Hepatic stellate cell (primary cell): Measurements from ENCODE around the gene DISC1.

ENCODE experiments used
- DNase-seq: peaks from one replicate; pipeline ENCODE4 v3.0.0; 2011; ENCODE audit warnings: low spot score

DISC1 gene

DNA sequence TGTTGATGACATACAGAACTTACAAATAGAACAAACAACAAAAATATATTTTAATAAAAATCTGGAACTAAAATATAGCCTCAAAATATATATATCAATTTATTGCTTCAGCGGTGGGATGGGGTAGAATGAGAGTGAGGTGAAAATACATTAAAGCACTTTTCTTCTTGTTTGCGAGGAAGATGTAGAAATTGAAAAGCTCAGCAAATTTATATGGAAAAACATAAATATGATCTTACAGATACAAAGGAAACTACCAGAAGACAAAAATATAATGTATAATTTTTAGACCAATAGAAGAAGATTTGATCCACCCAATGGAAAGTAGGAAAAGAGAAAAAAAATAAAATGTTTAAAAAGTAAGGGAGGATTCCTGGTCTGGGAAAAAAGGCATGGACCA is 372.2 kb downstream of the DISC1 start:
- DNase-seq, result no peak

DNA sequence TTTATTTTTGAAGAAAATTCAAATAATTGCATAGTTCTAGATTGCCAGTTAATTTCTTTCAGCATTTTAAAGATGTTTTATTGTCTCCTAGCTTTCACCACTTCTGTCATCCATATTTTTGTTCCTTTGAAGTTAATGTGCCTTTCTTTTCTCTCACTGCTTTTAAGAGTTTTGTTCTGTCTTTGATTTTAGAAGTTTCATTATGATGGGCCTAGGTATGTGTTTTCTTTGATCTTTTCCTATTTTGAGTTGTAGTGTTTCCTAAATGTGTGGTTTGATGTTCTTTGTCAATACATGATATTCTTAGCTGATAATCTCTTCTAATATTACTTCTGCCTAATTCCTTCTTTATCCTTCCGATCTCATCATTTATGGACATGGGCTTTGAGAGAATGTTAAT is 378.7 kb downstream of the DISC1 start:
- DNase-seq, result no peak

GRCh38 chr1:232009741-232010140 is 383.2 kb downstream of the DISC1 start:
- no peak for DNase-seq

DNA sequence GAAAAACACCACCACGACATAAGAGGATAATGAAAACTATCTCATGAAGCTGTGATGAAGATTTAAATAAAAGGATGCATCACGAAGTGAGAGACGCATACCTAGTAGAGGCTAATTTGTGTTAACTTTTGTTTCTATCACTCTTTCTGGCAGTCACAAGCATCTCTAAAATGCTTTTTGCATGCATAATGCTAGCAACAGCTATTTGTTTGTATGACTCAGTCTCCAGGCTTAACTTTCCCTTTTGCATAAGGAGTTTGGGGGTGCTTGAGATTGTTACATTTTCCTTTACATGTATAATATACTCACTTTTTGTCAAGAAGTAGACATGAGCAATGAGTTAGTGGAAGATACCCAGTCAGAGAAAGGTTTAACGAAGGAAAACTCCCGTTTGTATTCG is 385.4 kb downstream of the DISC1 start:
- DNase-seq, result no peak

DNA sequence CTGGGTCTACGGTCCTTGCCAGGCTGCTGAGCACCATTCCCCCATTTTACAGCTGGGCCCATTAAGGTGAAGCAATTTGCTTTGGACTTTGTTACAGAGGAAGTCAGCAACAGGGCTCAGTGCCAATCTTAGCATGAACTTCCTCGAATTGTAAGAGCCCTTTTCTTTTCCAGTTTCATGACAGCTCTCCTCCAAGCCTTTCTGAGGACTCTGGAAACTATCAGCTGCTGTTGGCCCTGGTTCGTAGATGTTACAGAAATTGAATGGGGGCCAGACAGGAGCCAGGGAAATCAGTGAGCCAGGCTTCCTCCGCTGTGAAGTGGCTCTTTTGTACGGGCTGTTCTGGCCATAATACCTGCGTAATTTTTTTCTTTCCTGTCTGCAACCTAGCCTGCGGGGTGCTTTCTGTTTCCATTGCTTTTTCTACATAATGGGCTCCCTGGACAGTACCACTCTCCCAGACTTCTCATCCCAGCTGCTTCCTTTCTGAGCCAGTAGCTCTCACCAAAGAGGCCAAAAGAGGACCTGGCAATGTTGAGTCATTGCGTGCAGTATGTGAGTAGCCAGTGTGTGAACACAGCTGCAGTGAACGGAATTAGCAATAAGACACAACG is 386.3 kb downstream of the DISC1 start:
- DNase-seq, result peak; percentile 65

- DNase-seq, result no peak
Observed at GRCh38 chr1:232014941-232015340, 388.4 kb downstream of the DISC1 start.

GRCh38 chr1:232016616-232017015 is 390.0 kb downstream of the DISC1 start:
- DNase-seq, result no peak

- DNase-seq, result no peak
Observed at GRCh38 chr1:232017057-232017456, 390.5 kb downstream of the DISC1 start.

- no peak for DNase-seq
Observed at GRCh38 chr1:232017759-232018158, 391.2 kb downstream of the DISC1 start.

- no peak for DNase-seq
Observed at GRCh38 chr1:232018231-232019025, 391.8 kb downstream of the DISC1 start.

GRCh38 chr1:232019026-232019340 is 392.4 kb downstream of the DISC1 start:
- DNase-seq, result no peak

DNA sequence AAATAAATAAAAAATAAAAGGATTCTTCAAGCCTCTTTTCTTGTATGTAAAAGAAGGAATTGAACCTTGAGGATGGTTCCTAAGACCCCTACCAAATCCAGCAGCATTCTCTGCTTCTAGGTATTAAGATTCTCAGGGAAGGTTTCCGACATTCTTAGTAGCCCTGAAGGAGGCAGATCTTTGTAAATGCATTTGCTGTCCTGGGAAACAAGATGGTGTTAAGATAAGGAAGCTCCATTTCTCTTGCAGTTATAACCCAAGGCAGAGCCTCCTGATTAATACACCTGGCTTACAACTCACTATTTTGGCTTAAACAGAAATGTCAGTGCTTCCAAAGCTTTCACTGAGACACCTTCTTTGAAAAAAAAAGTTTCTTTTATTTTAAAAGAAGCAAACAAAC is 393.8 kb downstream of the DISC1 start:
- DNase-seq, result no peak

DNA sequence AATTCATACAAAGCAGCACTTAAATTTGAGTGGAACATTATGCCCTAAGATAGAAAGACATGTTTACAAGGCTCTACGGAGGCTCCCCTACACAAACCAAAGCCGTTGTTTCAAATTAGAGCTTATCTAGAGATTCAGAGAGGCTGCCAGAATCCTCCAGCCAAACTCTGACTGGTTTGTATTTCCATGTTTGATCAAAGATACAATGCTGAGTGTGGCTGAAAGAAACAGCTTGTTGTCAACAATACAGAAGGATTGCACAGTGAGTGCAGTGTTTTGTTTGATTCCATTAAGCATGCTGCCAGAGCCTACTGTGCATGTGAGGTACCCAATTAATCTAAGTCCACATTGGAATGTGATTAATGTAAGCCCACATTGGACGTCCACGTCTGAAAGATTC is 402.7 kb downstream of the DISC1 start:
- DNase-seq, result no peak

GRCh38 chr1:232031156-232031555 is 404.6 kb downstream of the DISC1 start:
- no peak for DNase-seq

DNA sequence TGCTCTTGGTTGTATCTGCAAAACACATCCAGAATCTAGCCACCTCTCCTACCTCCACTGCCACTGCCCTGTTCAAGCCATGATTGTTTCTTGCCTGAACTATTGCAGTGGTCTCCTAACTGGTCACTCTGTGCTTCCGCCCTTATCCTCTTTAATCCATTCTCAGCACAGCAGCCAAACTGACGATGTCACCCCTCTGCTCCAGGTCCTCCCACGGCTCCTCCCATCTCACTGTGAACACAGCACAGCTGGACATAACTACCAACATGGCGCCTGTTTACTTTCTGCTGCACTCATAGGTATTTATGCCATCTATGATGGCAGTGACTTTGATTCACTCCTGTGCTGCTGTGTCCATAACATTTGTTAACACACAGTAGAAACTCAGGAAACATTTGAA is 406.7 kb downstream of the DISC1 start:
- no peak for DNase-seq

DNA sequence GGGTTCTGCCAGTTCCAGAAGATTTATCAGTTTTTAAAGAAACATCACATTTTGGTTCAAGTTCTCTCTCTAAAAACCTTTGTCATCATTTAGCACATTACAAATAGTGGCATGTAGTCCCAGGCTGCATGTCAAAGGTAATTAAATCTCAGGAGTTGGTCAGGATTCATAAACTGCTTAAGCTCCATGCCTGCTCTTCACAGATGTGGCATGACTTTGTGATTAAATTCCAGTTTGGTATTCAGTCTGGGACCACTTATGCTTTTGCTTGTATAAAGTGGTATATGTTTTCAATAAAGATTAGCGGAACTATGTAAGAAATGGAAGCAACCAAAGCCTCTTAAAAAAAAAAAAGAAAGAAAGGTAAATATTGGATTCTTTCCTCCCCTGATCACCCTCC is 408.0 kb downstream of the DISC1 start:
- DNase-seq, result no peak

DNA sequence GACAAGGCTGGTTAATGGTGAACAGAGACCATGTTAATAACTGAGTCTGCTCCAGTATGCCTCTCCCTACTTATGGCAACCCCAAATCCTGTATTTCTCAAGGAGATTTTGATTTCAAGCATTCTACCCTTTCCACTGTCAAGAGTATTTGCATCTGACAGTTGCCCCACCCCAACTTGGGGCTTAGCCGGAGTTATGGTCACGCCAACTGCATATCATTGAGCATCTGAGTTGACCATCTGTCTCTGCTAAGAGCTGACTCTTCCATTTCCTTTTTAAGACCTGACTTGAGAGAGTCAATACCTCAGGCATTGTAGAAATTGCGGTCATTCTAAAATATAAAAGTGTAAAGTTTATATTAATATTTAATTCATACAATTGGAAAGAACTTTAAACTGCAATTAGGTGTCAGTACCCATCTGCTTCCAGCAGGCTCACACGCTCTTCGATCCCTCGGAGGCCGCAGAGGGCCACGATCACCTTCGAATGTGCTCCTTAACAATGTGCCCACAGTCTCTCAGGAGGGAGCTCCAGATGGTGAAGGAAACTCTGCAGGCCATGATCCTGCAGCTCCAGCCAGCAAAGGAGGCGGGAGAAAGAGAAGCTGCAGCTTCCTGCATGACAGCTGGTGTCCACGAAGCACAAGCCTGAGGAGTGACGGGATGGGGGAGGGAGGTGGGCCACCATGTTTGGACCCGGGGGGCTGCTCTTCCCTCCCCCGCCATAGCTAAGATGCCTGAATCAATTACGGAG is 409.8 kb downstream of the DISC1 start:
- no peak for DNase-seq

DNA sequence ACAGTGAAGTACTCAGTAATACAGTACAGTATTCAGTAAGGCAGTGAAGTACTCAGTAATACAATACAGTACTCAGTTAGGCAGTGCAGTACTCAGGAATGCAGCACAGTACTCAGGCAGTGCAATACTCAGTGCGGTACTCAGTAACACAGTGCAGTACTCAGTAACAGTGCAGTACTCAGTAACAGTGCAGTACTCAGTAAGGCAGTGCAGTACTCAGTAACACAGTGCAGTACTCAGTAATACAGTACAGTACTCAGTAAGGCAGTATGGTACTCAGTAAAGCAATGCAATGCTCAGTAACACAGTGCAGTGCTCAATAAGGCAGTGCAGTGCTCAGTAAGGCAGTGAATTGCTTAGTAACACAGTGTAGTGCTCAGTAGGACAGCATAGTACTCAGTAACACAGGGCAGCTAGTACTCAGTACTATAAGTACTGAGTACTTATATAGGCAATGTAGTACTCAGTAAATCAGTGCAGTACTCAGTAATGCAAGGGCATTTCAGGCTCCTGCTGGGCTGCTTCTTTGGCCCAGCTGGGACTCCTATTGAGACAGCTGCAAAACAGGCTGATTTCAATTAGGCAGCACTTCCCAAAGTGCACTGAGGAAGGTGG is 411.3 kb downstream of the DISC1 start:
- DNase-seq, result no peak

- DNase-seq, result no peak
Observed at GRCh38 chr1:232038706-232039677, 412.4 kb downstream of the DISC1 start.

GRCh38 chr1:232040260-232040659 is 413.7 kb downstream of the DISC1 start:
- no peak for DNase-seq

DNA sequence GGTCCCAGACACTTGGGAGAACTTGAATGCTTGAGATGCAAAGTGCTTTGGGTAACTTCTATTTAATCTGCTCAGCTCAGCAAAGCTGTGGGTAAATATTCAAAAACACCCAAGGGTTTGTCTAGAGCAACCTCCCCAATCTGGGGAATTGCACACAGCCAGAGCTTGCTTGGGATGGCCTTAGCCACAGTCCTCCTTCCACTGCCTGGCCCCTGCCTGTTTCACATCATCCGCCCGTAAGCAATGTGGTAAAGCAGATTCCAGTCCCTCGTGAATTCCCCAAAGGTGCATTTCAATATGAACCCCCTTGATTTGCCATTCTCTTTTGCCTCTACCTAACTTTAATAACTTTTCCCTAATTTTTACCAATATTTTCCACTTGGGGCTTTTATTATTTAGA is 418.1 kb downstream of the DISC1 start:
- no peak for DNase-seq
